SK-N-SH (cell line): Measurements from ENCODE around the gene SYNE1. TPM values are rescaled to one million over a fixed set of nuclear protein-coding genes. Genes with fewer than 3 reads are reported as not detected.

Source experiments
- CTCF ChIA-PET: fragments of 300-600, 350-600 bp; formaldehyde crosslinking; extraction: SDS; loops from one replicate; lab custom pipeline; 2021; lab: Yijun Ruan, JAX
- POLR2A ChIA-PET: fragments of 350-600 bp; sonication (Branson Sonifier 250); formaldehyde crosslinking; extraction: SDS; loops from one replicate; lab custom pipeline; 2020; ENCODE audit warnings: antibody characterized with exemption, inconsistent platforms; lab: Yijun Ruan, JAX
- DNase-seq: peaks from one replicate; pipeline ENCODE4 v3.0.0; 2012
- H2AFZ ChIP-seq: fragments of 200-600 bp; sonication (generic); 2 replicates; pipeline ENCODE4 v1.8.1; 2016; ENCODE audit warnings: antibody characterized with exemption, mild to moderate bottlenecking, low read depth
- H3F3A ChIP-seq: fragments of 200-600 bp; sonication (generic); replicated peaks from 2 replicates; pipeline ENCODE3; 2016; ENCODE audit warnings: antibody characterized with exemption, mild to moderate bottlenecking; ENCODE audit not compliant: insufficient read depth
- H3K27ac ChIP-seq, 2 experiments: fragments of 200-500 bp in 1 of 2; fragments of 200-600 bp in 1 of 2; sonication (Bioruptor generic) in 1 of 2; sonication (generic), shearing (Covaris generic) in 1 of 2; 2 replicates each; pipeline versions ENCODE4 v1.5.1 to v1.6.1; 2014 to 2016; ENCODE audit warnings: low read depth in 2 of 2, inconsistent platforms in 1 of 2, low read length in 1 of 2, mild to moderate bottlenecking in 1 of 2, mixed read lengths in 1 of 2
- H3K27me3 ChIP-seq: fragments of 200-600 bp; sonication (generic), shearing (Covaris generic); 2 replicates; pipeline ENCODE4 v1.6.1; 2016; ENCODE audit warnings: mixed run types; ENCODE audit not compliant: insufficient read depth
- H3K36me3 ChIP-seq, 2 experiments: fragments of 200-500 bp in 1 of 2; fragments of 200-600 bp in 1 of 2; sonication (Bioruptor generic) in 1 of 2; sonication (generic) in 1 of 2; replicated peaks in 1 of 2; 2 replicates each; pipeline versions ENCODE3 to v1.5.1; 2014 to 2016; ENCODE audit warnings: low read length in 1 of 2, mild to moderate bottlenecking in 1 of 2; ENCODE audit not compliant: insufficient read depth in 2 of 2, control insufficient read depth in 1 of 2
- H3K4me1 ChIP-seq, 2 experiments: fragments of 200-500 bp in 1 of 2; fragments of 200-600 bp in 1 of 2; sonication (Bioruptor generic) in 1 of 2; sonication (generic), shearing (Covaris generic) in 1 of 2; 2 replicates each; pipeline versions ENCODE4 v1.5.1 to v1.6.1; 2014 to 2016; ENCODE audit warnings: low read depth in 1 of 2, low read length in 1 of 2, mixed run types in 1 of 2; ENCODE audit not compliant: insufficient read depth in 2 of 2, control insufficient read depth in 1 of 2
- H3K4me2 ChIP-seq: fragments of 200-600 bp; sonication (generic), shearing (Covaris generic); 2 replicates; pipeline ENCODE4 v1.6.1; 2017; ENCODE audit warnings: mixed run types
- H3K4me3 ChIP-seq, 2 experiments: fragments of 200-500 bp in 1 of 2; fragments of 200-600 bp in 1 of 2; sonication (Bioruptor generic) in 1 of 2; sonication (generic), shearing (Covaris generic) in 1 of 2; 2 replicates each; pipeline versions ENCODE4 v1.5.1 to v1.8.1; 2014 to 2016; ENCODE audit warnings: low read depth in 2 of 2, inconsistent platforms in 1 of 2, low read length in 1 of 2, mild to moderate bottlenecking in 1 of 2, mixed read lengths in 1 of 2, moderate library complexity in 1 of 2
- H3K79me2 ChIP-seq: fragments of 200-600 bp; sonication (generic); 2 replicates; pipeline ENCODE4 v1.8.1; 2017; ENCODE audit warnings: mild to moderate bottlenecking; ENCODE audit not compliant: insufficient read depth
- H3K9ac ChIP-seq: fragments of 200-600 bp; sonication (generic); 2 replicates; pipeline ENCODE4 v1.6.1; 2017; ENCODE audit warnings: mixed run types
- H3K9me2 ChIP-seq: fragments of 200-600 bp; sonication (generic); 2 replicates; pipeline ENCODE4 v1.6.1; 2017; ENCODE audit warnings: mixed run types
- H3K9me3 ChIP-seq: fragments of 200-600 bp; sonication (generic); 2 replicates; pipeline ENCODE4 v1.6.1; 2017; ENCODE audit warnings: mixed run types, mild to moderate bottlenecking, moderate library complexity
- H4K20me1 ChIP-seq: fragments of 200-600 bp; sonication (generic); 2 replicates; pipeline ENCODE4 v1.6.1; 2017; ENCODE audit warnings: mild to moderate bottlenecking, mixed run types; ENCODE audit not compliant: insufficient read depth
- CHD2 ChIP-seq: fragments of 150-350 bp; IDR thresholded peaks from 2 replicates; pipeline ENCODE4 v1.6.1; 2018; ENCODE audit warnings: low read length; ENCODE audit not compliant: partially characterized antibody
- ELF1 ChIP-seq: IDR thresholded peaks from 2 replicates; pipeline ENCODE4 v1.4.0; 2012
- EP300 ChIP-seq, 2 experiments: IDR thresholded peaks; 2 replicates each; pipeline versions ENCODE4 v1.4.0 to v1.6.1; 2012; ENCODE audit warnings: borderline replicate concordance in 1 of 2, low read depth in 1 of 2, low read length in 1 of 2
- FOSL2 ChIP-seq: IDR thresholded peaks from 2 replicates; pipeline ENCODE4 v1.4.0; 2012; ENCODE audit warnings: low read depth, mild to moderate bottlenecking, moderate library complexity, borderline replicate concordance
- FOXJ3 ChIP-seq: sonication (generic); formaldehyde crosslinking; IDR thresholded peaks from 2 replicates; pipeline ENCODE4 v1.5.1; 2020; ENCODE audit warnings: mild to moderate bottlenecking, missing genetic modification reagents
- FOXM1 ChIP-seq: IDR thresholded peaks from 2 replicates; pipeline ENCODE4 v1.4.0; 2012; ENCODE audit warnings: low read depth, mild to moderate bottlenecking
- GABPA ChIP-seq: IDR thresholded peaks from 2 replicates; pipeline ENCODE4 v1.4.0; 2012; ENCODE audit warnings: low read depth, mild to moderate bottlenecking
- JUND ChIP-seq: IDR thresholded peaks from 2 replicates; pipeline ENCODE4 v1.4.0; 2012
- MEF2A ChIP-seq: IDR thresholded peaks from 2 replicates; pipeline ENCODE4 v1.4.0; 2012; ENCODE audit warnings: low read depth, borderline replicate concordance
- POLR2AphosphoS5 ChIP-seq: IDR thresholded peaks from 2 replicates; pipeline ENCODE4 v1.6.1; 2012; ENCODE audit warnings: low read depth, low read length
- REST ChIP-seq: IDR thresholded peaks from 2 replicates; pipeline ENCODE4 v1.6.1; 2012; ENCODE audit warnings: mild to moderate bottlenecking, low read depth, low read length, moderate library complexity
- RFX5 ChIP-seq: IDR thresholded peaks from 2 replicates; pipeline ENCODE4 v1.6.1; 2012; ENCODE audit warnings: mild to moderate bottlenecking, improper control_type of control experiment, low read length
- SIN3A ChIP-seq: IDR thresholded peaks from 2 replicates; pipeline ENCODE4 v1.6.1; 2012; ENCODE audit warnings: low read depth, mild to moderate bottlenecking, low read length, moderate library complexity, borderline replicate concordance
- SMC3 ChIP-seq: IDR thresholded peaks from 2 replicates; pipeline ENCODE4 v1.6.1; 2012; ENCODE audit warnings: low read depth, low read length, improper control_type of control experiment
- TAF1 ChIP-seq: IDR thresholded peaks from 2 replicates; pipeline ENCODE4 v1.6.1; 2012; ENCODE audit warnings: low read depth, mild to moderate bottlenecking, low read length, moderate library complexity, borderline replicate concordance
- TCF12 ChIP-seq: IDR thresholded peaks from 2 replicates; pipeline ENCODE4 v1.4.0; 2012
- TEAD4 ChIP-seq: IDR thresholded peaks from 2 replicates; pipeline ENCODE4 v1.4.0; 2012; ENCODE audit warnings: mild to moderate bottlenecking, borderline replicate concordance; ENCODE audit not compliant: insufficient read depth
- USF1 ChIP-seq: IDR thresholded peaks from 2 replicates; pipeline ENCODE4 v1.4.0; 2012; ENCODE audit warnings: low read depth, borderline replicate concordance
- USF2 ChIP-seq: fragments of 150-350 bp; IDR thresholded peaks from 2 replicates; pipeline ENCODE4 v1.6.1; 2017; ENCODE audit warnings: antibody characterized with exemption, low read length, low read depth, borderline replicate concordance
- YY1 ChIP-seq: IDR thresholded peaks from 2 replicates; pipeline ENCODE4 v1.4.0; 2012; ENCODE audit warnings: low read depth, mild to moderate bottlenecking
- WGBS: methylation state at CpG from one replicate; pipeline ENCODE4 v1.1.6; 2017; ENCODE audit warnings: low lambda C conversion rate; 5-methylcytosine and 5-hydroxymethylcytosine counted together
- polyA plus RNA-seq, 3 experiments: library from polyadenylated mRNA; depleted of rRNA; stranded (reverse); fragments of >200 nt; gene quantifications; 2 replicates each; pipeline ENCODE4 v1.2.3, GENCODE V29; 2012

Gene SYNE1
- polyA plus RNA-seq, 1 of the 3 experiments (the other 2 are of a cell fraction), result 31.1 TPM

- H2AFZ ChIP-seq, result no peak overlapping the region
- no peak for DNase-seq
- no peaks in the 10 kb centered on the region for H4K20me1 ChIP-seq
- peaks cover 6% of the 10 kb centered on the region for H3F3A ChIP-seq
- no peaks in the 10 kb centered on the region for H3K9me3 ChIP-seq
- no peaks in the 10 kb centered on the region for H3K27me3 ChIP-seq
- H3K9me2 ChIP-seq, result no peaks in the 10 kb centered on the region
- no peaks in the 10 kb centered on the region for H3K79me2 ChIP-seq
- H3K4me3 ChIP-seq, result no peak overlapping the region
- CTCF ChIA-PET, result interaction anchor here (0.8 to 3.6 kb wide), 5 partner anchors 9 to 267 kb away, joined by 3 to 12 read pairs (median 3); no protein-coding TSS in a partner anchor
- no peak overlapping the region for H3K4me2 ChIP-seq
- H3K27ac ChIP-seq, result no peak overlapping the region
- TF ChIP-seq EP300 (IDR thresholded peaks at IDR 0.05; ENCODE audit: borderline replicate concordance in 1 of 2, low read depth in 1 of 2, low read length in 1 of 2), result no peak
- no peak for TF ChIP-seq GABPA
- TF ChIP-seq CHD2, result no peak
- TF ChIP-seq JUND, result no peak
- TF ChIP-seq TCF12, result no peak
- no peak for TF ChIP-seq USF2
- no peak for TF ChIP-seq FOSL2
- no peak for TF ChIP-seq REST
- no peak for TF ChIP-seq FOXJ3 (CRISPR knock-in tag)
- TF ChIP-seq ELF1, result no peak
- no peak for TF ChIP-seq YY1
- TF ChIP-seq MEF2A, result no peak
- no peak for TF ChIP-seq POLR2AphosphoS5
- TF ChIP-seq RFX5, result no peak
- no peak for TF ChIP-seq TAF1
- no peak for TF ChIP-seq FOXM1
- no peak for TF ChIP-seq SIN3A
- no peak for TF ChIP-seq SMC3
- TF ChIP-seq USF1, result no peak
- no peak for TF ChIP-seq TEAD4
- TF ChIP-seq, all 33 proteins: peak for 0
- POLR2A ChIA-PET, result no interaction called here
- 94% methylated on average over 1 of the region's 1 CpG for WGBS
- Histone ChIP-seq H3K9ac (no peak overlapping the region), H3K36me3 (peaks cover 0 to 16% of the 10 kb centered on the region in 2 experiments), H3K4me1 (no peaks in the 10 kb centered on the region)
Measured at GRCh38 chr6:152482289-152482688, 154.9 kb downstream of the SYNE1 start.
